NCI-H460 (cell line): ENCODE measurements around the gene CCNE1. TPM values are rescaled to one million over a fixed set of nuclear protein-coding genes. Genes with fewer than 3 reads are reported as not detected.
"Not testable (repeated sequence)": the region's sequence is repeated elsewhere in the genome, so short reads cannot be mapped to it uniquely, and the experiment has no call there.

Experiments used
- DNase-seq: peaks from one replicate; pipeline ENCODE4 v3.0.0-alpha.2; 2016; ENCODE audit warnings: low read depth; ENCODE audit errors: extremely low read depth
- total RNA-seq: library from RNA; depleted of rRNA; stranded (reverse); fragments of >200 nt; shearing (Covaris generic); gene quantifications from 2 replicates; pipeline ENCODE4 v1.2.3, GENCODE V29; 2014

The CCNE1 gene
- total RNA-seq, 1 experiment from 2014 or later: 5.4 TPM

DNA sequence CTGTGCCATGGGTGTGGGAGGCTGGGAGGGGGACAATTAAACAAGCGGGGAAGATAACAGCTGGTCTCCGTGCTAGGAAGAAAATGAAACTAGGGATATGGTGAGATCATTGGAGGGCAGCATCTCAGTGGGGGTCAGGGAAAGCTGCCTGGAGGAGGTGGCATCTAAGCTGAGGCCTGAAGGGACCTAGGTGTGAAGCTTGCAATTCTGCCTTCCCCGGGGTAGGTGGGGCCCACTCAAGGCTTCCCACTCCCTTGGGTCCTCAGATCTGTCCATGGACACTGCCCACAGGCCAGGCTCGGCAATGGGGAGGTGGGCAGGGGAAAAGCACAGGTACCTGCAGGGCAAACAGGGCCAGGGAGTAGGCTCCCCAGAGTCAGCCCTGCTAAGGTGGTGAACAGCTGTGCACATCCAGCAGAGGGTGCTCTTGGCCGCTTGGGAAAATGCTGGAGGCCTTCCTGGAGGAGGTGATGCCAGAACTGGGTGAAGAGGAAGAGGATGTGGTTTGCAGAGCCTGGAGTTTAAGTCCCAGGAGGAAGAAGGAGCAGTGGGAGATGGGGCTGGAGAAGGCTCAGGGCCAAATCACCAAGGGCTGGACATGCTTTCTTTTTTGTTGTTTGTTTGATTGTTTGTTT lies 25.7 kb upstream of the CCNE1 start:
- no peak for DNase-seq

DNA sequence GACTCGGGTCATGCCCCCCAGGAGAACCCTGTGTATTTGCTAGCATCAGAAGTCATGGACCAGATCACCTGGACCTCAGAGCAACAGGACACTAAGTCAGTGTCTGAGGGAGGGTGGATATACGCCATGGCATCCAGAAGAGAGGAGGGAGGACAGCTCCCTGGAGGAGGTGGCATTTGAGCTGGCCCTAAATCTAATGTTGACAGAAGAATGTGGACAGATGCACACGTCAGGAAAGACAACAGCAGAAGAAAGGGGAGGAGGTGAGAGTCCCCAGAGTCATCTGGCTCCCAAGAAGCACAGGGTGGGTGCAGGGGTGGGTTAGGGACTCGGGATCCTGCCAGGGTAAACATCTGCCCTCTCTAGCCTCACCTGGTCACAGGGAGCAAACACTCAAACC lies 24.5 kb upstream of the CCNE1 start:
- no peak for DNase-seq

DNA sequence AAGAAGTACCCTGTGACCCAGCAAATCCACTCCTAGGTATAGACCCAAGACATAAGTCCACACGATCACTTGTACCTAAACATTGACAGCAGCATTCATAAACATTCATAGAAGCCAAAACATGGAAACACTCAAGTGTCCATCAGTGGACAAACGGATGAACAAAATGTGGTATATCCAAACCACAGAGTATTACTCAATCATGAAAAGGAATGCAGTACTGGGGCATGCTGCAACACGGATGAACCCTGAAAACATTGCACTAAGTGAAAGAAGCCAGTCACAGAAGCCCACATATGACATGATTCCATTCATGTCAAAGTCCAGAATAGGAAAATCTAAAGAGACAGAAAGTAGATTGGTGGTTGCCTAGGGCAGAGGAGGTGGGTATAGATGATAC lies 22.8 kb upstream of the CCNE1 start:
- no peak for DNase-seq

DNA sequence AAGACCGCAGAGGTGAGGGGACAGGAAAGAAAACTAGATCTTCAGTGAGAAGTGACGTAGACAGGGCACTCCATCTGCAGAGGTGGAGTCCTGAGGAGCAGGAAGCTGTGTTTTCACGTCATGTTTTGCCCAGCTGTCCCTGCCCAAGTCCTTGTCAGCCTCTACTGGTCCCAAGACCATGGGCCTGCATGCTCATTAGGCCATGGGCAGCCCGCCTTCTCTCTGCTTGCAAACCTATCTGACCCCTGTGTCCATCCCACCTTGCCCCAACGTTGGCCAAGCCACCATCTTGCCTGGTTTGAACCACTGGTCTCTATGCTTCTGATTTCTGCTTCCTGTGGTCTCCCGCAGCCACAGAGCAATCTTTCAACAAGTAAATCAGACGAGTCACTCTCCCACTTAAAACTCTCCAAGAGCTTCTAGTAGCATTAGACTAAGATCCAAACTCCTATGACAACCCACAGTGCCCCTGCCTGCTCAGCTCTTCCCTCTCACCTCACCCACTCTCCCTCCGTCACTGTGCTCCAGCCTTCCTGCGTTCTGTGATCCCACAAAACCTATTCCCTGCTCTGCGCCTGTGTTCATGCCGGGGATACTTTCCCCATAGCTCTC lies 18.6 kb upstream of the CCNE1 start:
- no peak for DNase-seq

DNA sequence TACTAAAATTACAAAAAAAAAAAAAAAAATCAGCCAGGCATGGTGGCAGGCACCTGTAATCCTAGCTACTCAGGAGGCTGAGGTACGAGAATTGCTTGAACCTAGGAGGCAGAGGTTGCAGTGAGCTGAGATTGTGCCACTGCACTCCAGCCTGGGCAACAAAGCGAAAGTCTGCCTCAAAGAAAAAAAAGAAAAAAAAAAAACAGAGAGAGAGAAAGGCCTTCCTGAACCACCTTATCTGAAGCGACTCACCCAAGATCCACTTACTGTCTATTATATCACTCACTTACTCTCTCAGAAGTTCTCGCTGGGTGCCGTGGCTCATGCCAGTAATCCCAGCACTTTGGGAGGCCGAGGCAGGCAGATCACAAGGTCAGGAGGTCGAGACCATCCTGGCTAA lies 17.3 kb upstream of the CCNE1 start:
- DNase-seq: not testable (repeated sequence)

DNA sequence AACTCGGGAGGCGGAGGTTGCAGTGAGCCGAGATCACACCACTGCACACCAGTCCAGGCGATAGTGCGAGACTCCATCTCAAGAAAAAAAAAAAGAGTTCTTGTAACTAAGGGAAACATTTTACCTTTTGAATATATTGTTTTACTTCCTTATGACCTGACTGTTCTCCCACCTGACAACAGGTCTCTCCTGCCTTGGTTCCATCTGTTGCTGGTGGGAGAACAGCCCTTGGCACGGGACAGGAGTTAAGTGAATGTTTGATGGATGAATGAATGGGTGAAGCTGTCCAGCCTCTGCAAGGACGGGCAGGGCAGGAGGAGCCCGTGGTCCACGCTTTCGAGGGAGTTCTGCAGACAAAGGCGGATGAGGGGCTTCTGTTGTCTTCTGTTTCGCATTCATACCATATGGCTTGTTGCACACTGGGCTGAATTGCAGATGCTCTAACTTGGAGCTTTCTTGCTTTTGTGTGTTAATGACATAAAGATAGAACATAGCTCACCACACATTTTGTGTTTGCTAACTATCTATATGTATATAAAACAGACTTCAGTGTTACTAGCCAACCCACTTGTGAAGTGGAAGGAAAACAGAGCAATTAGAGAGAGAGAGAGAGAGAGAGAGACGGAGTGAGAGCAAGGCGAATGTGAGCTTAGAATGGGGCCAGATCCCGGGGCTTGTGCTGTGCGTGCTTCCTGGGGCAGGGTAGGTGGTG lies 16.2 kb upstream of the CCNE1 start:
- no peak for DNase-seq

DNA sequence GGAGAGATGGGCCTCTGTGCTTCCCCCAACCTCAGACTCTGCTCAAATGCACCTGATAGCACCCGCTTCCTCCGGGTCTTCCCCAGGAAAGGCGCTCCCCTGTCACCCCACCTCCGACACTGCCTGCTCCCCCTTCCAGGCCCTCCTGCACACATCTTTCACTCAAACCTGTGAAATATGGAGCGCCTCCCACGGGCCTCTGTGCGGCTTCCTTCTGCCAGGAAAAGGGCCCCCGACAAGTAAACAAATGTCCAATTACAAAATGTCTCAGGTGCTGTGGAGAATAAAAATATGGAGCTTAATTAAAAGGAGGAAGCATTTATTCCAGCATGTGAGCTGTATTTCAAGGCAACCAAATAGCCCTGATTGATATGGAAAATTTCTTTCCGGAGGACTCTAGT lies 15.6 kb upstream of the CCNE1 start:
- DNase-seq: no peak

DNA sequence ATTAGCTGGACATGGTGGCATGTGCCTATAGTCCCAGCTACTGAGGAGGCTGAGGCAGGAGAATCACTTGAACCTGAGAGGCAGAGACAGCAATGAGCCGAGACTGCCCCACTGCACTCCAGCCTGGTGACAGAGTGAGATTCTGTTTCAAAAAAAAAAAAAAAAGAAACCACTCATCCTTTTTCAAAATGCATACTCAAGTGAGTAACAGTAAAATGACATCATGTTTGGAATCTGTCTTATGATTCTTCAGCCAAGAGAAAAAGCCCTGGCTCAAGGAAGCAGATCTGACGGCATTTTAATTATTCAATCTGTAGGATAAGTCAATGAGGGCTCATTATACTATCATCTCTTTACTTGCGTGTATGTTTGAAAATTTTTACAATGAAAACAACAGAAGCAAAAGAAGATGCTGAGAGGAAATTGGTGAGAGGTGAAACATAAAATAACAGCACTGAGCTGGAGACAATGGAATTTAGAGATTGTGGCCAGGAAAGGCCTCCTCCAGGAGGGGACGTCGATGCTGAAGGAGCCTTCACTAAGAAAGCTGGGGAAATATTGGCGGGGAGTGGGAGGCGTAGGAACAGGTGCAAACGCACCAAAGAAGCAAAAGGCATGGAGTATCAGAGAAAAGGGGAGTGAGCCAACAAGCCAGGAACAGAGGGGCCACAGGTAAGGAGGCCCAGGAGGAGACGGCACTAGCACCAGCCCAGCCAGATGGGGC lies 12.9 kb upstream of the CCNE1 start:
- DNase-seq: no peak

DNA sequence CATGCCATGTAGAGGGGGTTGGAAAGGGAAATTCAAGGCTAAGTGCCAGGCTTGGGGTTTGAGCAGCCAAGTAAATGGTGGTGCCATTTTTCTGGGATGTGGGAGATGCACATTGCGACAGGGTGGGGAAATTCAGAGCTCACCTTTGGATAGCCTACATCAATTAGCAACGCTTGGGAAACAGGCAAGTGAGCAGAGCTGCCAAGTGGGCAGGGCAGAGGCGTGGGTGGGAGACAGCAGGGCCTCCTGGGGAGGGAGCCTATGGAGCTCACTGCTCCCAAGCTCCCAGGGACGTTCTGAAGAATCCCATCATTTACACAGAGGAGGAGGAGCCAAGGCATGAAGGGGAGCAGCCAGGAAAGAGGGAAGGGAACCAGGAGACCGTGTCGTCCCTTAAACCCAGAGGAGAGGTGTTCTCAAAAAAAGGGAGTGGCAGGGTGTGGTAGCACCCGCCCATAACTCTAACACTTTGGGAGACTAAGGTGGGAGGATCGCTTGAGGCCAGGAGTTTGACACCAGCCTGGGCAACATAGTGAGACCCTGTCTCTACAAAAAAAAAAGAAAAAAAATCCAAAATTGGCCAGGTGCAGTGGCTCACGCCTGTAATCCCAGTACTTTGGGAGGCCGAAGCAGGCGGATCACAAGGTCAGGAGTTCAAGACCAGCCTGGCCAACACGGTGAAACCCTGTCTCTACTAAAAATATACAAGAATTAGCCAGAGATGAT lies 11.5 kb upstream of the CCNE1 start:
- DNase-seq: no peak

DNA sequence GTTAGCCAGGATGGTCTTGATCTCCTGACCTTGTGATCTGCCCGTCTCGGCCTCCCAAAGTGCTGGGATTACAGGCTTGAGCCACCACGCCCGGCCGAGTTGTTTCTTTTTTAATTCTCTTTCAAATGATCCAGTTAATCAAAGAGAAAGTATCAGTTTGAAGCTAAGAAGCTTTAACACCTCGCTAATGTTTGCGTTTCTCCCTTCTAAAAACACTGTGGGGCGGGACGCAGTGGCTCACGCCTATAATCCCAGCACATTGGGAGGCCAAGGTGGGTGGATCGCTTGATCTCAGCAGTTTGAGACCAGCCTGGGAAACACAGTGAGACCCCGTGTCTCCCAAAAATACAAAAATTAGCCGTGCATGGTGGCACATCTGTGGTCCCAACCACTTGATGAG lies 7.8 kb upstream of the CCNE1 start:
- not testable (repeated sequence) for DNase-seq

DNA sequence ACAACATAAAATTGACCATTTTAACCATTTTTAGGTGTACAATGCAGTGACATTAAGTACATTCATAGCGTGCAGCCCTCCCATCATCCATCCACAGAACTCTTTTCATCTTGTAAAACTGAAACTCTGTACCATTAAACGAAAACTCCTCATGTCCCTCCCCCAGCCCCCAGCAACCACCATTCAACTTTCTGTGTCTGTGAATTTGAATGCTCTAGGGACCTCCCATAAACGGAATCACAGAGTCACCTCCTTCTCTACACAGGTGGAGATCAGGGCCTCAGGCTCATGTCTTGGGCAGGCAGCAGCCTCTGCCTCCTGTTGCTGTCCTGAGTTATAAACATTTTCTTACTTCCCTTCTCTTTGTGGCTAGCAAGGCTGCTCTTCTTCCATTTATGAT lies 7.3 kb upstream of the CCNE1 start:
- no peak for DNase-seq

DNA sequence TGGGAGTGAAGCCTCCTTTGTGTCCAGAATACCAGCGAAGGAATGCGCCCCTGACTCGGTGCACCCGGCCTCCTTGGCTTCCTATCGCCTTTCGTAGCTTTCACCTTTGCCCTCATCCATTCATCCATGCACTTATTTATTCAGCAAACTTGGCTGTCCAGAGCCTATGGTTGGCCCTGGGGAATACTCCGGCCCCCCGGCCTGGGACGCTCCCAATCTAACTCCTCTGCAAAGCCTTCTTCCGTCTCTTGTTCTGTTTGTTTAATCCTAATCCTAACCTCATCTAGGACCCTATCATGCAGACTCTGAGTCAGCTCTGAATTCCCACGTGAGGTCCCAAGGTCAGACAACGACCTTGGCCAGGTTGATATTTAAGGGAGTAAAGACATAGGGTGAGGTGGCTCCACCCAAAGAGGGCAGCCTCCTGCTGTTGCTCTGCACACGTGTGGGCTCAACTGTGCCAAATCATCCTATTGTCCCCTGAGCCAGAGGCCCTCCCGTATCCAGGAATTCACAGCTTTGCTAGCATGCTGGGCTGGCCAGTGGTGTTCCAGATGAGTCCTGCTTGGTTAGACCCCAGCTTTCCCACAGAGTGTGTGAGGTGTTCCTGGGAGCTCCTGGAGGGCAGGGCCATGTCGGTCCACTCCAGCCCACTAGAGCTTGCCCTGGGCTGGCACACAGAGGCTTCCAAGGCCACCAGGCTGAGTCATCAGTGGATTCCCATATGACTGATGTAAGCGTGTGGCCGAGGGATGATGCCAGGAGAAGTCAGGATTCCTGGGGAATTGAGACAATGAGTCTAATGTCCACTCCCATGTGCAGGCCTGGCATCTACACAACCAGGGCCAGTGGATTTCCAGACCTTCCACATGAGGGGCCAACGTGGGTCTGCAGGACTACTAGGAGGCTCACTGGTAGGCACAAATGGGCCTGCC lies 6.5 kb upstream of the CCNE1 start:
- no peak for DNase-seq

DNA sequence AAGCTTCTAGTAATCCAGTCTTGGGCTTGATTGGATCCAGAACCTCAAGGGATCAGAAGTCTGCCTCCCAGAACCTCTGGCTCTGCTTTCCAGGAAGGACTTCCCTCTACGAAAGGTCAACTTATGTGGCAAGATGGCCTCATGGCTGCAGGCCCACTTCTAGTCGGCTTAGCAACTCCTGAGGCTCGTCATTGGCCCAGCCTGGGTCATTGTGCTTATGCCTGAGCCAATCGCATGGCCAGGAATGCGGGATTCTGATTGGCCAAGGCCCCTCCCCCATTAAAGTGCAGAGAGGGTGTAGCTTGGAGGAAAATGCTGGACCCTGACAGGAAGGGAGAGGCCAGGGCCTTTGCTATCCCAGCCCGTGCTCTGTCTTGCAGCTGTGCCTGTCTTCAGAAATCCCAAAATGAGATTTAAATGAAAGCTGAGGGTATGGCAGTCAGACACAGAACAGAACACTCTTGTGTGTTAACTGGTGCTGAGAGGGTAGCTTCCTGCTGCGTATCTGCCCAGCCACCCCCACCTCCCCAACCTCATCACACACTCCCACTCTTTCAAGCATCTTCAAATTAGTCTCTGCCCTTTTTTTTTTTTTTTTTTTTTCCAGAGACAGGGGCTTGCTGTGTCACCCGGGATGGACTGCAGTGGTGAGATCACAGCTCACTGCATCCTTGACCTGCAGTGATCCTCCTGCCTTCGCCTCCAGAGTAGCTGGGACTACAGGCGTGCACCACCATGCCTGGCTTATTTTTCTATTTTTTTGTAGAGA lies 5.5 kb upstream of the CCNE1 start:
- no peak for DNase-seq

DNA sequence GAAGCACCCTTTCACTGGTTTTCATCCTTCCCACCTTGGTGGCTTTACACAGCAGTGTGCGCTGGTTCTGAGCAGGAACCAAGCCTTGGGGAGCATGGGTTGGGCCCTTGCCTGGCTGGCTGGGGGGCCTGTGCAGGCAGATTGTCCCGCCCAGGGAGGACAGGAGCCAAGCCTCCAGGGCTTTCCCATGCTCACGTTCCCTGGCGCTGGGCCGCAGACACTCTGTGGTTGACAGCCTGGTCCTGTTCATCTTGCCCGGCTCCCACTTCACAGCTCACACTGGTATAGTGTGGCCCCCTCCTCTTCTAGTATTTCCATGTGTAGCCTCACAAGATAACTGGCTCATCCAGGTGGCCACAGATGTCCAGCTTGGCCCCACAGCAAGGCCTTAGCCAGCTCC lies 4.6 kb upstream of the CCNE1 start:
- DNase-seq: no peak

DNA sequence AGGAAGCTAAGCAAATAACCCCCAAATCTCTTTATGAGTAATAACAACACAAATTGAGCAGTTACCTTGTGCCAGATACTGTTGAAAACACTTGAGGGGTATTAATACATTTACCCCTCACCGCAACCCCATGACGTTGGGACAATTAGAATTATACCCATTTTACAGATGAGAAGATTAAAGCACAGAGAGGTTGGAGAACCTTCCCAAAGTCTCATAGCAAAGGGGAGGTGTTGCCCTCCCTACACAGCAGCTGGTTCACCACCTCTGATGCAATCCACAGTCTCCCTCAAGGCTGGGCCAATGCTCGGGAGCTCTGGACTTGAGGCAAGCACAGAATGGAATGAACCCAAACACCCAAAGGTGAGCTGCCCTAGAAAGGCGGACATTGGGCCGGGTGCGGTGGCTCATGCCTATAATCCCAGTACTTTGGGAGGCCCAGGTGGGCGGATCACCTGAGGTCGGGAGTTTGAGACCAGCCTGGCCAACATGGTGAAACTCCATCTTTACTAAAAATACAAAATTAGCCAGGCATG lies 3.9 kb upstream of the CCNE1 start:
- DNase-seq: no peak

DNA sequence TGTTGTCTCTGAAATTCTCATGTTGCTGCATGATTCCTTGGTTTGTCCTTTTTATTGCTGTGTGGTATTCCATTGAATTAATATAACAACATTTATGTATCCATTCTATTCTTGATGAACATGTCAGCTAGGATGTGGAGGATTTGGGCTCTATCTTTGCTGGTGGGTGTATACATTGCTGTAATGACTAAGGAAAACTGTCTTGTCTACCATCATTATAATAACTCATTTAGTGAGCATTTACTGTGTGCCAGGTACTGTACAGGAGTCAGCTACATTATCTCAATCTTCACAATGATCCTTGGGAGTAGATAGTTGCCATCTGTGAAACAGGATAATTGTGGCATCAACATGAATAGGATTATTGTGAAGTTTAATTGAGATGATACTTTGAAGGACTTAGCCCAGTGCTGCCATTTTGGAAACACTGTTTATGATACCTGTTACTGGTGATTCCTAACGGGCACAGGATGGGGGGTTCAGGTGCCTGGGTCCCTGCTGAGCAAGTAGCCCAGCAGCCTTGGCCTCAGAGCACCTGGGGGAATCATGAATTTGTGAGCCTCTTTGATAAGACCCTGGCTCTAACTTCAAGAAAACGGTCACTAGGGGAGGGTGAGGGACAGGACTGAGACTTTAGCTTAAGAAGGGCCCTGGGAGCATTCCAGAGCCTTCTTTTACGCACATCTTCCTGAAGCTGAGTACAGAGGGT lies 1.8 kb upstream of the CCNE1 start:
- DNase-seq: no peak

DNA sequence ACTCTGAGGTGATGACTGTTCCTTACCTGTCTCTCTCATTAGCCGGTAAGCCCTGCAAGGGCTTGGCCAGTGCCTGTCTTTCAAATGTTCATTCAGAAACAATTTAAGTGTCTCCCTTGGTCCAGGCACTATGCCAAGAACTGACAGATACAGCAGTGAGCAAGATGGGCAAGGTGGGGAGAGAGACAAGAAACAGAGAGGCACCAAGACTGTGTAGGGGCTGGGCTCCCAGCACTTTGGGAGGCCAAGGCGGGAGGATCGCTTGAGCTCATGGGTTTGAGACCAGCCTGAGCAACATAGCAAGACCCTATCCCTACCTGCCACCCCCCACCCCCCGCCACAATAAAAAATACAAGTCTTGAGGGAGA lies 1.3 kb upstream of the CCNE1 start:
- DNase-seq: no peak
